GM12878 (cell line): ENCODE results near the gene AP3D1.

ENCODE experiments used
- BCL11A ChIP-seq: IDR thresholded peaks from 2 replicates; pipeline ENCODE4 v1.6.1; 2011; ENCODE audit warnings: low read depth, low read length
- BRCA1 ChIP-seq: IDR thresholded peaks from 2 replicates; pipeline ENCODE4 v1.6.1; 2011; ENCODE audit warnings: low read depth, low read length, improper control_type of control experiment
- EP300 ChIP-seq, 2 experiments: fragments of 150-350 bp in 1 of 2; IDR thresholded peaks; 2 replicates each; pipeline ENCODE4 v1.6.1; 2011 to 2012; ENCODE audit warnings: low read depth in 2 of 2, low read length in 2 of 2, borderline replicate concordance in 1 of 2, improper control_type of control experiment in 1 of 2, inconsistent platforms in 1 of 2; ENCODE audit not compliant: control insufficient read depth in 1 of 2
- MYC ChIP-seq: IDR thresholded peaks from 2 replicates; pipeline ENCODE4 v1.6.1; 2011; ENCODE audit warnings: mild to moderate bottlenecking, low read length, moderate library complexity, inconsistent platforms; ENCODE audit not compliant: insufficient read depth, insufficient replicate concordance, insufficient read length, severe bottlenecking
- TAF1 ChIP-seq: IDR thresholded peaks from 2 replicates; pipeline ENCODE4 v1.6.1; 2011; ENCODE audit warnings: mild to moderate bottlenecking, low read depth, low read length, borderline replicate concordance
- YY1 ChIP-seq: IDR thresholded peaks from 2 replicates; pipeline ENCODE4 v1.6.1; 2011; ENCODE audit warnings: low read depth, mild to moderate bottlenecking, low read length
- ZNF24 ChIP-seq: fragments of 450-650 bp; IDR thresholded peaks from 2 replicates; pipeline ENCODE4 v1.6.1; 2017; ENCODE audit warnings: antibody characterized with exemption, mild to moderate bottlenecking
- TF ChIP-seq, protein P1 (sequence below): fragments of 450-650 bp; IDR thresholded peaks from 2 replicates; pipeline ENCODE4 v1.6.1; 2016; ENCODE audit warnings: mild to moderate bottlenecking, moderate library complexity, borderline replicate concordance
- TF ChIP-seq, protein P2 (sequence below): IDR thresholded peaks from 2 replicates; pipeline ENCODE4 v1.6.1; 2012; ENCODE audit warnings: low read depth, low read length, improper control_type of control experiment
- TF ChIP-seq, protein P3 (sequence below): IDR thresholded peaks from 2 replicates; pipeline ENCODE4 v1.6.1; 2011; ENCODE audit warnings: borderline replicate concordance, low read depth, mild to moderate bottlenecking, moderate library complexity, mixed read lengths, low read length; ENCODE audit not compliant: insufficient read depth; ENCODE audit errors: extremely low read length

DNA sequence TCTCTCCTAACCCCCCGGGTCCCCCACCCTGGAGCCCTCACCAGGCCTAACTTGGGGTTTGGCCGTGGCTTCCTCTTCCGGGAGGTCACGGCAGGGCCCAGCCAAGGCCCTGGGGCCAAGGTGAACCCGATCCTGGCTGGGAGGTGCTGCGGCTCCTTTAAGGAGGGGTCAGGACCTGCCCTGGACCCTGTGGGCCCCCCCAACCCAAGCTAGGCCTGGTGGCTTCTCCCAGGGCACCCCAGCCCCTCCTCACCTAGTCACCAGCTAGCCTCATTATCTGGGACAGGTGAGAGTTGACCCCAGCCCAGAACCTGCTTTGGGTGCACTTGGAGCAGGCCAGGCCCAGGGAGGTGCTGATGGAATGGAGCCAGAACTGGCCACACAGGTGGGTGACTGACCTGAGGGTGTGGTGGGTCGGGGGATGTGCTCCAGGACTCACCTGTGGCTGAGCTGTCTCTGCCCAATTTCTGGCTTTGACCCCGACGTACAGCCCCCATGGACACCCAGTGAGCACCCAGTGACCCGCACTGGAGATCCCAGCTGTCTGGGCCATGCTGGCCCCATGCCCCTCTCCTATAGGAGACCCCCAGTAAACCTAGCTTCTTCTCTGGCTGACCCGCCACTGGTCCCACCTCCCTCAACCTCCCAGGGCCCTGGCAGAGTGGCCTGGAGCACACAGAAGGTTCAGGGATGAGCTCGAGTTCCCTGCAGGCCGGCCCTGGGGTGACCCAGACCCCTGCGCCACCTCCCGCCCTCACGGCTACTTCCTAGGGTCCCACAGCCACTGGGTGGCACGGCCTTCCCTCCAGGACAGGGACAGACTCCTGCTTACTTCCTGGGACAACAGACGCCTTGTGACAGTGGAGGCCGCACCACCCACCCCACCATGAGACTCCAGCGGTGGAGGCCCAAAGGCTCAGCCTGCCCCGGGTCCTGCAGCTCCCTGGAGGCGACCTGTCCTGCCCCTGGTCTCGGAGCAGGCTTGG, 93.6 kb downstream of the AP3D1 start:
- TF ChIP-seq ZNF24 (no peak), BRCA1 (no peak), YY1 (no peak), TAF1 (no peak), MYC (no peak), EP300 (IDR thresholded peaks at IDR 0.05; ENCODE audit: borderline replicate concordance in 1 of 2, control insufficient read depth in 1 of 2, low read depth in 2 of 2, low read length in 2 of 2) (no peak), BCL11A (no peak)
- TF ChIP-seq, protein P1, sequence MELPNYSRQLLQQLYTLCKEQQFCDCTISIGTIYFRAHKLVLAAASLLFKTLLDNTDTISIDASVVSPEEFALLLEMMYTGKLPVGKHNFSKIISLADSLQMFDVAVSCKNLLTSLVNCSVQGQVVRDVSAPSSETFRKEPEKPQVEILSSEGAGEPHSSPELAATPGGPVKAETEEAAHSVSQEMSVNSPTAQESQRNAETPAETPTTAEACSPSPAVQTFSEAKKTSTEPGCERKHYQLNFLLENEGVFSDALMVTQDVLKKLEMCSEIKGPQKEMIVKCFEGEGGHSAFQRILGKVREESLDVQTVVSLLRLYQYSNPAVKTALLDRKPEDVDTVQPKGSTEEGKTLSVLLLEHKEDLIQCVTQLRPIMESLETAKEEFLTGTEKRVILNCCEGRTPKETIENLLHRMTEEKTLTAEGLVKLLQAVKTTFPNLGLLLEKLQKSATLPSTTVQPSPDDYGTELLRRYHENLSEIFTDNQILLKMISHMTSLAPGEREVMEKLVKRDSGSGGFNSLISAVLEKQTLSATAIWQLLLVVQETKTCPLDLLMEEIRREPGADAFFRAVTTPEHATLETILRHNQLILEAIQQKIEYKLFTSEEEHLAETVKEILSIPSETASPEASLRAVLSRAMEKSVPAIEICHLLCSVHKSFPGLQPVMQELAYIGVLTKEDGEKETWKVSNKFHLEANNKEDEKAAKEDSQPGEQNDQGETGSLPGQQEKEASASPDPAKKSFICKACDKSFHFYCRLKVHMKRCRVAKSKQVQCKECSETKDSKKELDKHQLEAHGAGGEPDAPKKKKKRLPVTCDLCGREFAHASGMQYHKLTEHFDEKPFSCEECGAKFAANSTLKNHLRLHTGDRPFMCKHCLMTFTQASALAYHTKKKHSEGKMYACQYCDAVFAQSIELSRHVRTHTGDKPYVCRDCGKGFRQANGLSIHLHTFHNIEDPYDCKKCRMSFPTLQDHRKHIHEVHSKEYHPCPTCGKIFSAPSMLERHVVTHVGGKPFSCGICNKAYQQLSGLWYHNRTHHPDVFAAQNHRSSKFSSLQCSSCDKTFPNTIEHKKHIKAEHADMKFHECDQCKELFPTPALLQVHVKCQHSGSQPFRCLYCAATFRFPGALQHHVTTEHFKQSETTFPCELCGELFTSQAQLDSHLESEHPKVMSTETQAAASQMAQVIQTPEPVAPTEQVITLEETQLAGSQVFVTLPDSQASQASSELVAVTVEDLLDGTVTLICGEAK, result no peak
- TF ChIP-seq, protein P2, sequence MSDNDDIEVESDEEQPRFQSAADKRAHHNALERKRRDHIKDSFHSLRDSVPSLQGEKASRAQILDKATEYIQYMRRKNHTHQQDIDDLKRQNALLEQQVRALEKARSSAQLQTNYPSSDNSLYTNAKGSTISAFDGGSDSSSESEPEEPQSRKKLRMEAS, result no peak
- TF ChIP-seq, protein P3, sequence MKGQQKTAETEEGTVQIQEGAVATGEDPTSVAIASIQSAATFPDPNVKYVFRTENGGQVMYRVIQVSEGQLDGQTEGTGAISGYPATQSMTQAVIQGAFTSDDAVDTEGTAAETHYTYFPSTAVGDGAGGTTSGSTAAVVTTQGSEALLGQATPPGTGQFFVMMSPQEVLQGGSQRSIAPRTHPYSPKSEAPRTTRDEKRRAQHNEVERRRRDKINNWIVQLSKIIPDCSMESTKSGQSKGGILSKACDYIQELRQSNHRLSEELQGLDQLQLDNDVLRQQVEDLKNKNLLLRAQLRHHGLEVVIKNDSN, result no peak
